H1 (cell line): ENCODE results near the gene TUBB2B. TPM values are rescaled to one million over a fixed set of nuclear protein-coding genes. Genes with fewer than 3 reads are reported as not detected.

Source experiments
- ATF2 ChIP-seq: IDR thresholded peaks from 2 replicates; pipeline ENCODE4 v1.6.1; 2012; ENCODE audit warnings: low read length, inconsistent platforms
- BACH1 ChIP-seq: IDR thresholded peaks from 2 replicates; pipeline ENCODE4 v1.6.1; 2012; ENCODE audit warnings: low read length, improper control_type of control experiment
- BCL11A ChIP-seq, 2 experiments: IDR thresholded peaks; one replicate each; pipeline ENCODE4 v1.6.1; 2011; ENCODE audit warnings: low read depth in 2 of 2, low read length in 2 of 2, mild to moderate bottlenecking in 2 of 2
- CBX5 ChIP-seq: fragments of 300-800, 300-1000 bp; sonication (generic); IDR thresholded peaks from 2 replicates; pipeline ENCODE4 v1.7.1; 2016; ENCODE audit warnings: antibody characterized with exemption, low read length, low read depth
- CBX8 ChIP-seq: fragments of 300-800, 300-1000 bp; sonication (generic); IDR thresholded peaks from 2 replicates; pipeline ENCODE4 v1.7.1; 2016; ENCODE audit warnings: low read depth, low read length, borderline replicate concordance
- CREB1 ChIP-seq: IDR thresholded peaks from 2 replicates; pipeline ENCODE4 v1.6.1; 2012; ENCODE audit warnings: inconsistent platforms
- EP300 ChIP-seq, 2 experiments: IDR thresholded peaks; 1 replicate in 1 of 2; 2 replicates in 1 of 2; pipeline ENCODE4 v1.6.1; 2011 to 2012; ENCODE audit warnings: low read depth in 2 of 2, low read length in 2 of 2, mild to moderate bottlenecking in 2 of 2, borderline replicate concordance in 1 of 2, inconsistent platforms in 1 of 2, moderate library complexity in 1 of 2
- GABPA ChIP-seq: IDR thresholded peaks from 2 replicates; pipeline ENCODE4 v1.6.1; 2011; ENCODE audit warnings: mild to moderate bottlenecking, low read length, moderate library complexity, borderline replicate concordance; ENCODE audit not compliant: insufficient read depth
- HDAC2 ChIP-seq, 2 experiments: fragments of 300-600 bp in 1 of 2; sonication (generic) in 1 of 2; IDR thresholded peaks; 2 replicates each; pipeline ENCODE4 v1.6.1; 2011 to 2012; ENCODE audit warnings: low read depth in 2 of 2, low read length in 2 of 2, mild to moderate bottlenecking in 2 of 2, moderate library complexity in 2 of 2, borderline replicate concordance in 1 of 2, inconsistent platforms in 1 of 2
- JUND ChIP-seq: IDR thresholded peaks from 2 replicates; pipeline ENCODE4 v1.6.1; 2011; ENCODE audit warnings: mild to moderate bottlenecking, improper control_type of control experiment, low read length
- KDM1A ChIP-seq: fragments of 200-600, 300-600 bp; sonication (generic); IDR thresholded peaks from 2 replicates; pipeline ENCODE4 v1.7.1; 2016; ENCODE audit warnings: mild to moderate bottlenecking, low read length, borderline replicate concordance
- NRF1 ChIP-seq: IDR thresholded peaks from 2 replicates; pipeline ENCODE4 v1.6.1; 2011; ENCODE audit warnings: mild to moderate bottlenecking, low read depth, low read length, improper control_type of control experiment
- PHF8 ChIP-seq: fragments of 200-600 bp; sonication (generic); conservative IDR thresholded peaks from 2 replicates; pipeline ENCODE4 v1.7.1; 2012; ENCODE audit warnings: low read depth, mild to moderate bottlenecking, inconsistent platforms, low read length, moderate library complexity
- POLR2A ChIP-seq, 2 experiments: IDR thresholded peaks; 1 replicate in 1 of 2; 2 replicates in 1 of 2; pipeline ENCODE4 v1.6.1; 2011; ENCODE audit warnings: low read depth in 2 of 2, low read length in 2 of 2, mild to moderate bottlenecking in 2 of 2; ENCODE audit errors: control extremely low read depth in 1 of 2
- RBBP5 ChIP-seq: IDR thresholded peaks from 2 replicates; pipeline ENCODE4 v1.7.1; 2012; ENCODE audit warnings: low read depth, mild to moderate bottlenecking, inconsistent platforms, low read length, moderate library complexity, borderline replicate concordance
- SP1 ChIP-seq: IDR thresholded peaks from 2 replicates; pipeline ENCODE4 v1.6.1; 2011; ENCODE audit warnings: low read depth, low read length
- SP2 ChIP-seq: IDR thresholded peaks from 2 replicates; pipeline ENCODE4 v1.6.1; 2012; ENCODE audit warnings: mild to moderate bottlenecking, low read length, inconsistent platforms
- SUZ12 ChIP-seq: fragments of 200-600 bp; sonication (generic); IDR thresholded peaks from 2 replicates; pipeline ENCODE4 v1.6.1; 2012; ENCODE audit warnings: mild to moderate bottlenecking, inconsistent platforms, low read length, moderate library complexity, mixed read lengths
- TBP ChIP-seq: IDR thresholded peaks from 2 replicates; pipeline ENCODE4 v1.6.1; 2011; ENCODE audit warnings: low read depth, low read length, improper control_type of control experiment
- TCF12 ChIP-seq: IDR thresholded peaks from 2 replicates; pipeline ENCODE4 v1.6.1; 2011; ENCODE audit warnings: low read depth, mild to moderate bottlenecking, low read length
- ZNF274 ChIP-seq: IDR thresholded peaks from 2 replicates; pipeline ENCODE4 v1.7.0; 2012; ENCODE audit warnings: low read length, borderline replicate concordance; ENCODE audit errors: extremely low read depth
- polyA plus RNA-seq, 7 experiments: library from polyadenylated mRNA; depleted of rRNA in 3 of 7; stranded (reverse) in 5 of 7; unstranded in 2 of 7; fragments of >200 nt in 5 of 7; fragments of 200-250 nt in 2 of 7; gene quantifications; 1 replicate in 5 of 7; 2 replicates in 1 of 7; 4 replicates in 1 of 7; pipeline versions ENCODE4 v1.2.1 to v1.2.3, GENCODE V29; 2011 to 2013; ENCODE audit warnings: missing spikeins in 2 of 7, mixed read lengths in 2 of 7
- total RNA-seq: library from RNA; stranded (reverse); fragmentation: NEBNext Ultra II Directional; extraction: Animal tissue kit (Norgen Biotek cat#: 25700); gene quantifications from 2 replicates; pipeline ENCODE4 v1.2.1, GENCODE V29; 2021
- TF ChIP-seq, protein P1 (sequence below): IDR thresholded peaks from 2 replicates; pipeline ENCODE4 v1.6.1; 2012; ENCODE audit warnings: inconsistent platforms

The TUBB2B gene
- total and polyA plus RNA-seq, 2 of the 8 experiments (the other 6 are each of a cell fraction or from before 2014, with no cell fraction given) = 612 to 722 TPM

GRCh38 chr6:3231247-3232016 is 4.0 kb upstream of the TUBB2B start (continued):
- TF ChIP-seq SP2 (no peak), BACH1 (peak; percentile 26; the same call in 1 of the 2 replicates), SUZ12 (no peak; the same call in 1 of the 2 replicates), GABPA (no peak), CBX5 (no peak), ATF2 (peak; percentile 53; the same call in 1 of the 2 replicates), CBX8 (no peak), POLR2A (IDR thresholded peaks at IDR 0.05; ENCODE audit: control extremely low read depth in 1 of 2, low read depth in 2 of 2, low read length in 2 of 2) (peak in 1 of 2 experiments; percentile 47; a peak in 1 of 3 replicates), JUND (no peak), BCL11A (IDR thresholded peaks at IDR 0.05; ENCODE audit: low read depth in 2 of 2, low read length in 2 of 2) (no peak), PHF8 (peak; percentile 32; the same call in 1 of the 2 replicates), ZNF274 (no peak), CREB1 (peak; percentile 52), TBP (peak; percentile 47; the same call in 1 of the 2 replicates), NRF1 (no peak), TCF12 (no peak), HDAC2 (IDR thresholded peaks at IDR 0.05; ENCODE audit: borderline replicate concordance in 1 of 2, low read depth in 2 of 2, low read length in 2 of 2) (peak; percentile 37 to 70; a peak in 2 of 4 replicates), RBBP5 (peak; percentile 69; the same call in 1 of the 2 replicates), KDM1A (no peak), EP300 (IDR thresholded peaks at IDR 0.05; ENCODE audit: borderline replicate concordance in 1 of 2, low read depth in 2 of 2, low read length in 2 of 2) (peak in 1 of 2 experiments; percentile 28; a peak in 1 of 3 replicates), SP1 (no peak; the same call in 1 of the 2 replicates)
- TF ChIP-seq, protein P1, sequence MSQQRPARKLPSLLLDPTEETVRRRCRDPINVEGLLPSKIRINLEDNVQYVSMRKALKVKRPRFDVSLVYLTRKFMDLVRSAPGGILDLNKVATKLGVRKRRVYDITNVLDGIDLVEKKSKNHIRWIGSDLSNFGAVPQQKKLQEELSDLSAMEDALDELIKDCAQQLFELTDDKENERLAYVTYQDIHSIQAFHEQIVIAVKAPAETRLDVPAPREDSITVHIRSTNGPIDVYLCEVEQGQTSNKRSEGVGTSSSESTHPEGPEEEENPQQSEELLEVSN = no peak; the same call in 1 of the 2 replicates
